Right renal pelvis (tissue), 4 donors: ENCODE results near the gene SLC25A12. TPM values are rescaled to one million over a fixed set of nuclear protein-coding genes. Genes with fewer than 3 reads are reported as not detected.
A peak's percentile ranks its signal among the peaks of the same experiment; 100 is the strongest.
"Not testable (repeated sequence)": the region's sequence is repeated elsewhere in the genome, so short reads cannot be mapped to it uniquely, and the experiment has no call there.

Source experiments
- DNase-seq, 4 donors: peaks; one replicate each; pipeline ENCODE4 v3.0.0-alpha.2; 2013; ENCODE audit warnings: low read depth in 4 of 4, low spot score in 3 of 4, missing footprints in 1 of 4
- polyA plus RNA-seq, 4 donors: library from polyadenylated mRNA; unstranded; fragments of 120-200 nt; gene quantifications; one replicate each; pipeline ENCODE4 v1.2.1, GENCODE V29; 2013; ENCODE audit not compliant: insufficient read length in 4 of 4

Gene SLC25A12
- polyA plus RNA-seq: 10 to 100 TPM; 24.5 to 28.2 (median 26.6) TPM

- DNase-seq: peak; percentile 68 to 81 (median 79)
Observed at GRCh38 chr2:171893824-171894611, at the start of gene SLC25A12. Gene SLC25A12, minus strand, starts transcription at chr2:171894244. Its CDS starts 30 bp downstream, at chr2:171894214.

- DNase-seq: no peak
Observed at GRCh38 chr2:171941316-171941699, 47.3 kb upstream of the SLC25A12 start.

GRCh38 chr2:171939743-171940071 lies 45.7 kb upstream of the SLC25A12 start:
- no peak for DNase-seq

- DNase-seq: no peak
Observed at GRCh38 chr2:171939058-171939742, 45.2 kb upstream of the SLC25A12 start.

- DNase-seq: no peak
Observed at GRCh38 chr2:171930385-171930784, 36.3 kb upstream of the SLC25A12 start.

GRCh38 chr2:171924170-171924942 lies 30.3 kb upstream of the SLC25A12 start:
- DNase-seq: no peak

- peak in 1 of 4 donors; percentile 4 for DNase-seq
Observed at GRCh38 chr2:171923206-171923605, 29.2 kb upstream of the SLC25A12 start.

GRCh38 chr2:171922230-171923022 lies 28.4 kb upstream of the SLC25A12 start, which contains the start of gene HAT1:
Gene HAT1, plus strand, starts transcription at chr2:171922461. Its CDS starts 40 bp downstream, at chr2:171922501.
- peak; percentile 97 to 99 (median 98) for DNase-seq

GRCh38 chr2:171921970-171922229 lies 27.9 kb upstream of the SLC25A12 start:
- DNase-seq: no peak

GRCh38 chr2:171919453-171919852 lies 25.4 kb upstream of the SLC25A12 start:
- no peak for DNase-seq

GRCh38 chr2:171913517-171913916 lies 19.5 kb upstream of the SLC25A12 start:
- DNase-seq: no peak

GRCh38 chr2:171910494-171910893 lies 16.4 kb upstream of the SLC25A12 start:
- DNase-seq: no peak

- DNase-seq: no peak
Observed at GRCh38 chr2:171909266-171909665, 15.2 kb upstream of the SLC25A12 start.

GRCh38 chr2:171908235-171908634 lies 14.2 kb upstream of the SLC25A12 start:
- DNase-seq: no peak

GRCh38 chr2:171902840-171903420 lies 8.9 kb upstream of the SLC25A12 start:
- DNase-seq: no peak

- not testable (repeated sequence) for DNase-seq
Observed at GRCh38 chr2:171899623-171900282, 5.7 kb upstream of the SLC25A12 start.

GRCh38 chr2:171895786-171896185 lies 1.7 kb upstream of the SLC25A12 start:
- no peak for DNase-seq

- DNase-seq: no peak
Observed at GRCh38 chr2:171894612-171894947, 536 bp upstream of the SLC25A12 start.

- DNase-seq: no peak
Observed at GRCh38 chr2:171893196-171893823, 734 bp downstream of the SLC25A12 start.
